ENCODE results near the gene TMEM263.

GRCh38 chr12:106907846-106908245, 47.9 kb upstream of the TMEM263 start:
- TF ChIP-seq CTCF (IDR thresholded peaks at IDR 0.05), result no peak
- no peak for TF ChIP-seq POLR2AphosphoS5 (IDR thresholded peaks at IDR 0.05; ENCODE audit: low read depth, low read length)
- TF ChIP-seq MAX (IDR thresholded peaks at IDR 0.05; ENCODE audit: low read depth), result no peak
- no peak for TF ChIP-seq CHD2 (IDR thresholded peaks at IDR 0.05; ENCODE audit: low read length, partially characterized antibody)
- no peak for TF ChIP-seq TAF1 (IDR thresholded peaks at IDR 0.05; ENCODE audit: borderline replicate concordance, low read depth, low read length)
- no peak for TF ChIP-seq GABPA (IDR thresholded peaks at IDR 0.05; ENCODE audit: low read depth)
- no peak for TF ChIP-seq JUND (IDR thresholded peaks at IDR 0.05)
- TF ChIP-seq RCOR1 (IDR thresholded peaks at IDR 0.05; ENCODE audit: low read length), result no peak
- TF ChIP-seq EZH2phosphoT487 (IDR thresholded peaks at IDR 0.05; ENCODE audit: borderline replicate concordance, low read depth), result no peak
- TF ChIP-seq PBX3 (IDR thresholded peaks at IDR 0.05), result no peak
- no peak for TF ChIP-seq USF2 (IDR thresholded peaks at IDR 0.05; ENCODE audit: borderline replicate concordance, low read depth, low read length)
- no peak for TF ChIP-seq SMC3 (IDR thresholded peaks at IDR 0.05; ENCODE audit: low read depth, low read length)
- TF ChIP-seq REST (IDR thresholded peaks at IDR 0.05; ENCODE audit: low read depth, low read length), result no peak
